Lower leg skin (tissue), 4 donors: ENCODE measurements around the gene GRK2. TPM values are rescaled to one million over a fixed set of nuclear protein-coding genes. Genes with fewer than 3 reads are reported as not detected.
"Not testable (repeated sequence)": the region's sequence is repeated elsewhere in the genome, so short reads cannot be mapped to it uniquely, and the experiment has no call there.

Experiments
- DNase-seq, 2 donors: peaks; one replicate each; pipeline ENCODE4 v3.0.0-alpha.2; 2019; ENCODE audit warnings: low spot score in 2 of 2
- H3K4me3 ChIP-seq: fragments of 200-600 bp; sonication (generic); 2 replicates; pipeline ENCODE4 v1.5.1; 2017; ENCODE audit warnings: mild to moderate bottlenecking, low read depth; ENCODE audit not compliant: poor library complexity, severe bottlenecking
- CTCF ChIP-seq, 3 donors: fragments of 450-650 bp; IDR thresholded peaks; one replicate each; pipeline ENCODE4 v1.5.1; 2016; ENCODE audit warnings: antibody characterized with exemption in 3 of 3, mild to moderate bottlenecking in 3 of 3, moderate library complexity in 2 of 3
- POLR2A ChIP-seq, 2 donors: fragments of 450-650 bp; IDR thresholded peaks; one replicate each; pipeline ENCODE4 v1.6.1; 2016 to 2017; ENCODE audit warnings: antibody characterized with exemption in 2 of 2, mild to moderate bottlenecking in 1 of 2, moderate library complexity in 1 of 2
- WGBS, 2 donors: methylation state at CpG; one replicate each; pipeline ENCODE4 v1.1.5; 2018; 5-methylcytosine and 5-hydroxymethylcytosine counted together
- intact Hi-C: fragments of 100-400 bp; cut with DNase I; formaldehyde crosslinking; loops from one replicate; pipeline ENCODE4 v1.15.0; 2023; ENCODE audit warnings: low total_unique reads
- total RNA-seq, 4 donors: library from RNA; depleted of rRNA; stranded (reverse); fragments of >200 nt; gene quantifications; one replicate each; pipeline ENCODE4 v1.1.0, GENCODE V29; 2016

GRK2 gene
- total RNA-seq, 4 donors from 2014 or later: 81.1 to 127 (median 114) TPM

GRCh38 chr11:67255864-67256263 lies 10.4 kb upstream of the GRK2 start:
- TF ChIP-seq CTCF (IDR thresholded peaks at IDR 0.05): no peak
- TF ChIP-seq POLR2A (IDR thresholded peaks at IDR 0.05): no peak
- DNase-seq: no peak
- H3K4me3 ChIP-seq: no peak overlapping the region
- 66 to 81% methylated on average over 8 of the region's 8 CpGs for WGBS, 2 donors
- intact Hi-C loops: no loop called here

GRCh38 chr11:67256477-67257135 lies 9.7 kb upstream of the GRK2 start:
- WGBS, 2 donors: 73 to 76% methylated on average over 5 of the region's 5 CpGs
- DNase-seq: no peak
- intact Hi-C loops: no loop called here
- H3K4me3 ChIP-seq: no peak overlapping the region
- no peak for TF ChIP-seq POLR2A (IDR thresholded peaks at IDR 0.05)
- no peak for TF ChIP-seq CTCF (IDR thresholded peaks at IDR 0.05)

DNA sequence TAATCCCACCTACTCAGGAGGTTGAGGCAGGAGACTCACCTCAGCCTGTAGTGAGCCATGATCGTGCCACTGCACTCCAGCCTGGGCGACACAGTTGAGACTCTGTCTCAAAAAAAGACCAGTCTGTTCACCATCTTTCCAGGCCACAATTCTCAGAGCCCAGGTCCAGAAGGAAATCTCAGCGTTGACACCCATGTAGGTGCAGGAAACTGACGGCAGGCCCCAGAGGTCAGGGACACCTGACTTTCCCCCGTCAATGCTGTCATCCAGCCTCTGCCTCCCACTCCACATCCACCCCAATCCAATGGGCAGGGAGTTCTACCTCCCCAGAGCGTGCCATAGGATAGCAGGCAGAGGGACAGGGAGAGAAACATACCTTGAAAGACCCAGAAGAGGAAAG lies 5.9 kb upstream of the GRK2 start:
- DNase-seq: no peak
- WGBS, 2 donors: 83 to 86% methylated on average over 6 of the region's 6 CpGs
- intact Hi-C loops: no loop called here
- H3K4me3 ChIP-seq: no peak overlapping the region
- no peak for TF ChIP-seq CTCF (IDR thresholded peaks at IDR 0.05)
- TF ChIP-seq POLR2A (IDR thresholded peaks at IDR 0.05): no peak

DNA sequence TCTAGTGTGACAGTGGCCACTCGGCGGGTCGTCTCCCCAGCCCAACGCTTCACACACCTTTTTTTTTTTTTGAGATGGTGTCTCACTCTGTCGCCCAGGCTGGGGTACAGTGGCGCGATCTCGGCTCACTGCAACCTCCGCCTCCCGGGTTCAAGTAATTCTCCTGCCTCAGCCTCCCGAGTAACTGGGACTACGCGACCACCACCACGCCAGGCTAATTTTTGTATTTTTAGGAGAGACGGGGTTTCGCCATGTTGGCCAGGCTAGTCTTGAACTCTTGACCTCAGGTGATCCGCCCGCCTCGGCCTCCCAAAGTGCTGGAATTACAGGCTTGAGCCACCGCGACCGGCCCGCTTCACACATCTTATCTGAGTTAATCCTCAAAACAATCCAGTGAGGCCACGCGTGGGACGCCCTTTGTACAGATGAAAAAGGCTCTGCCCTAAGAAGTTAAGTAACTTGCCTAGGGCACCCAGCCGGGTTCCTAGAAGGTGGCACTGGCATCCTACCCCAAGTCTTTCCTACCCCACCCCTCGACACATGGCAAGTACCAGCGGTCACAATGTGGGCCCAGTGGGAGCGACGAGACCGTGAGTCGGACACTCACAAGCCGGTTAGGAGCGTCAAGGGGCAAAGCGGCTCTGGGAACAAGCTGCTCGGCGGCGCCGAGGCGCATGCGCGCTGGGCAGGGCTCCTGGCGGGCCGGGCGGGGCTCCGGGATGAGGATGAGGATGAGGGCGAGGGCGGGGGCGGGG lies 5.2 kb upstream of the GRK2 start:
- H3K4me3 ChIP-seq, intact Hi-C loops, DNase-seq: not testable (repeated sequence)
- WGBS, 2 donors: 29 to 36% methylated on average over 44 to 45 of the region's 50 CpGs

DNA sequence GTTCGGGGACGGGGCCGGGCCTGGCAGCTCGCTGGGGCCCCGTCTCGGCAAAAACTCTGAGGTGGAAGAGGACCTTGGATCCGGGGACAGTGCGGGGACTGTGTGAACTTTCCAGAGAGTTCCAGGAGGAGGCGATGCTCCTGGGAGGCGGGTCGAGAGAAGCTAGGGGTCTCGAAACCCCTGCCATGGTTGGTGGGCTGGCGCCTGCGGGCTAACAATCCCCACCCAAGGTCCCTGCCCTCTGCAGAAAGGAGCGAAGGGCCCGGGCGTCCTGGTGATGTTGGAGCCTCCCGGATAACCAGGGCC lies 4.7 kb upstream of the GRK2 start:
- H3K4me3 ChIP-seq: no peak overlapping the region
- intact Hi-C loops: no loop called here

More for the DNA sequence above, 4.7 kb upstream of the GRK2 start:
- WGBS, 2 donors: 6 to 11% methylated on average over 18 of the region's 18 CpGs
- DNase-seq: no peak
- TF ChIP-seq CTCF (IDR thresholded peaks at IDR 0.05) (no peak), POLR2A (IDR thresholded peaks at IDR 0.05) (no peak)
